ENCODE measurements around the gene E2F2.

GRCh38 chr1:23462766-23463165 lies 68.3 kb downstream of the E2F2 start:
- TF ChIP-seq CTCF (tag by site-specific recombination; IDR thresholded peaks at IDR 0.05): no peak
- no peak for TF ChIP-seq ZNF76 (tag by site-specific recombination; IDR thresholded peaks at IDR 0.05; ENCODE audit: borderline replicate concordance, low read depth)
- no peak for TF ChIP-seq ATF2 (tag by site-specific recombination; IDR thresholded peaks at IDR 0.05; ENCODE audit: low read depth)
- TF ChIP-seq ZNF776 (tag by site-specific recombination; IDR thresholded peaks at IDR 0.05; ENCODE audit: borderline replicate concordance): no peak
- no peak for TF ChIP-seq ZNF26 (tag by site-specific recombination; IDR thresholded peaks at IDR 0.05)
- no peak for TF ChIP-seq ZNF449 (tag by site-specific recombination; IDR thresholded peaks at IDR 0.05)
- no peak for TF ChIP-seq ZEB2 (tag by site-specific recombination; IDR thresholded peaks at IDR 0.05)
- no peak for TF ChIP-seq ZNF175 (tag by site-specific recombination; IDR thresholded peaks at IDR 0.05)
- no peak for TF ChIP-seq ZNF24 (tag by site-specific recombination; IDR thresholded peaks at IDR 0.05)
- no peak for TF ChIP-seq ZNF280D (tag by site-specific recombination; IDR thresholded peaks at IDR 0.05)
- no peak for TF ChIP-seq REST (tag by site-specific recombination; IDR thresholded peaks at IDR 0.05)
